GM18868 (cell line): ENCODE data around the gene PDPK1.
"Not testable (repeated sequence)": the region's sequence is repeated elsewhere in the genome, so short reads cannot be mapped to it uniquely, and the experiment has no call there.

ENCODE experiments used
- ATAC-seq: cut with Tn5 transposase; IDR thresholded peaks from one replicate; pipeline ENCODE4 v1.9.1; 2021; ENCODE audit warnings: mild to moderate bottlenecking, moderate library complexity; ENCODE audit not compliant: unreplicated experiment

The PDPK1 gene

DNA sequence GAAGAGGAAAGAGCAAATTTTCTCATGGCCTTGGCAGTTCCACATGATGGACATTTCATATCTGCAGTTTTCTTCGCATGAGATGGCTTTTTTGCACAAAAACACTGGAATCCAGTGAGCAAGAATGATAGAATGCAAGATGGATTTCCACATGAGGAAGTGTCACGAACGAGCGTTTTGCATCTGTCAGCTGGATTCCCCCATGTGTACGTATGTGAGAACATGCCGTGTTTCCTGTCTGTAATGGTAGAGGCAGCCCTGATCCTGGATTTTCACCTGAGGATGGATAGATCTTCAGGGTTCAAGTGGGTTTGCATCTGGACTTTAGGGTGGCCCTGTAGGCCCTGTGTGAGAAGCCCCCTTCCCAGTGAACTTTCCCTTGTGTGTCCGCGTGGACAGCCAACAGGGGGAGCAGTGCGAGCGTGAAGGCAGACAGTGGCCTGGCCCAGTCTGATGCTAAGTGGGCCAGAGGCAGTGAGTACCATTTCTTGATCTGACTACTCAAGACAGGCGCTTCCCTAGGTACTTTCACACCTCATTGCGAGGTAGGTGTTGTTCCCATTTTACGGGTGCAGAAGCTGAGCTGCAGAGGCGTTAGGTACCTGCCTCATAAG, 2.1 kb downstream of the PDPK1 start:
- not testable (repeated sequence) for ATAC-seq

DNA sequence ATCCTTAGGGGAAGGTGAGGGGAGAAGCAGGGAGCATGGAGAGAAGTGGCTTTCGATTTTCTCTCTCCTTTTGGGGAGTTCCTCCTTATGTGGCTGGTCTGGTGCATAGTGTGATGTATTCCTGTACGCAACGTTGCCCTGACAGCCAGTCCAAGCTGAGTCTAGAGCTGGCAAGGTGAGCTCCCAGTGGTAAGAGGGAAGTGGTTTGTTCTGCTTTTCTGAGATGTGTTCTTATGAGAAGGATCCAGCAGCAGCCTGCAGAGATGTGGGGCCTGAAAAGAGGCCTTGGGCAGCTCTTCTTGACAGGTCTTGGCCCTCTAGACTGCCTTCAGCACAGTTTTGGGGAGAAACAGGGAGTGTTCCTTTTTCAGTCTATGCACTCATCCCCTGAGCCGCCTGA, 3.1 kb downstream of the PDPK1 start:
- ATAC-seq: not testable (repeated sequence)

- not testable (repeated sequence) for ATAC-seq
Observed at GRCh38 chr16:2541409-2541808, 3.6 kb downstream of the PDPK1 start.

- ATAC-seq: not testable (repeated sequence)
Observed at GRCh38 chr16:2543771-2544170, 6.0 kb downstream of the PDPK1 start.

DNA sequence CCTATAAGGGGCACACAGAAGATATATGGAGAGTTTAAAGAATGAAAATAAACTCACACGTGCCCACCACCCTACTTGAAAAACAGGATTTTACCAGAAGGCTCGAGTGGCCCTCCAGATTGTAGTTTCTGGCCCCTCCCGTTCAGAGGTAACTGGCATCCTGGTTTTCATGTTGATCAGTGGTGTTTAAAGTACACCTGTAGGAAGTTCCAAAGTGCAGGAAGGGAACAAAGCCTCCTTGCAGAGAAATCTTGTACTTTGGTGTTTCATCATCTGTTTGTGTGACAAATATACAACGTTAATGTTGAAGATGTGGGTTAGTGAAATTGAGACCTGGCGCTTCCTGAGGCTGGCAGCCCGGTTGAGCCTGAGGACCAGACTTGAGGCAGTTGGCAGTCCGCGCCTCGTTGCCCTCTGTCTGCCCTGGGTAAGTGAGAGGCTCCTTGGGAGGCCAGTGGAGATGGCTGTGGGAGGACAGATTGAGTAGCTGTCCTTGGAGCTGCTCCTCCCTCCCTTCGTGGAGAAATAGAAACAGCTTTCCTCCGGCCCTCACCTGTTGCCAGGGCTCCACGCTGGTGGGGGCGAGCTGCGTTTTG, 12.6 kb downstream of the PDPK1 start:
- ATAC-seq: not testable (repeated sequence)

DNA sequence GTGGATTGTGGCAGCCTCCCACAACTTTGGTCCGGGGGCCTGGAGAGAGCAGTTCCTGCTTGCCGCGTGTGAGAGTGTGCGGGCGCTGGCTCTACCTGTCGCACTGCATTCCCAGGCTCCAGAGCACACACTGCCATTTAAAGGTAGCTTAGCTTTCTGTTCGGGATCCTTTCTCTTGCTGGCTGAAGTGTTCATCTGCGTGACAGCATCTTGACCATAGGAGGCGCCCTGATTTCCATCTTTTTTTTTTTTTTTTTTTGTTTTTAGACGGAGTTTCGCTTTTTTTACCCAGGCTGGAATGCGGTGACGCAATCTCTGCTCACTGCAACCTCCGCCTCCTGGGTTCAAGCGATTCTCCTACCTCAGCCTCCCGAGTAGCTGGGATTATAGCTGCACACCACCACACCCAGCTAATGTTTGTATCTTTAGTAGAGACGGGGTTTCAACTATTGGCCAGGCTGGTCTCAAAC, 13.6 kb downstream of the PDPK1 start:
- not testable (repeated sequence) for ATAC-seq

GRCh38 chr16:2554709-2555425, 17.0 kb downstream of the PDPK1 start:
- ATAC-seq: not testable (repeated sequence)

- ATAC-seq: not testable (repeated sequence)
Observed at GRCh38 chr16:2557150-2557549, 19.3 kb downstream of the PDPK1 start.

- peak; percentile 61 for ATAC-seq
Observed at GRCh38 chr16:2560131-2560797, 22.4 kb downstream of the PDPK1 start.

GRCh38 chr16:2560798-2561133, 22.9 kb downstream of the PDPK1 start:
- ATAC-seq: peak; percentile 66

GRCh38 chr16:2567506-2567905, 29.7 kb downstream of the PDPK1 start:
- ATAC-seq: not testable (repeated sequence)

DNA sequence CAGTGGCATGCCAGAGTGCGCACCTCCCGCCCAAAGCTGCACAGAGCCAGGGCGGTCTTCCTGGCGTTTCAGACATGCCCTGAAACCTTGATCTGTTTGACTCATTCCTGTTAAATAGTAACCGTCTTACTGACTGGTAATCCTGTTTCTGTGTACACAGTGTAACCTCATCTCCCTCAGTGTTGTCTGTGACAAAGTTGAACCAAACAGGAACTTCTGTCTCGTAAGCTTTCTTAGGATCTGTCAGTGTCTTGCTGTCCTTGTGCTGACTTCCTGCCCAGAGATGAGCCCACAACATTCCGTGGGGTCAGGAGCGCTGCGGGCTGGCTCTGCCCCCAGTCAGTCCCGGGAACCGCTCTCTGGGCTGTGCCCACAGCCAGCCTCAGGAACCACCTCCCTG, 30.8 kb downstream of the PDPK1 start:
- ATAC-seq: not testable (repeated sequence)

- ATAC-seq: not testable (repeated sequence)
Observed at GRCh38 chr16:2572704-2573103, 34.9 kb downstream of the PDPK1 start.

- ATAC-seq: not testable (repeated sequence)
Observed at GRCh38 chr16:2575839-2576238, 38.0 kb downstream of the PDPK1 start.

- not testable (repeated sequence) for ATAC-seq
Observed at GRCh38 chr16:2577044-2577443, 39.2 kb downstream of the PDPK1 start.

- not testable (repeated sequence) for ATAC-seq
Observed at GRCh38 chr16:2578905-2579304, 41.1 kb downstream of the PDPK1 start.

DNA sequence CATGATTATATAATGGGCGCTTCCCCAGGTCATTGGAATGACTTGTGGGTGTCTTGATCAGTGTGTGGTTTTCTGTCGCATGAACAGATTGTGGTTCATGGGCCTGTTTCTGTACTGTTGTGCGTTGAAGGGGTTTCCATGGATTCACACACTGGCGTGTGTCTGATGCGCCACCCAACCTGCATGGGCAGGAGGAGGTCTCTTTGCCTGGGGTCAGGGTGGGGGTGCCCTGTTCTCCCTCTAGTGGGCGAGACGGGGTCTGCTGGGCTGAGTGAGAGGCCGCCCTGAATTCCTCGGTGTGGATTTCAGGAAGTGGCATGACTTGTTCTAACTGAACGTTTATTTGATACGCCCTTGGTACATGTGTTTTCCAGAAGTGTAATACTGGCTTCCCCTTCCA, 42.3 kb downstream of the PDPK1 start:
- not testable (repeated sequence) for ATAC-seq

DNA sequence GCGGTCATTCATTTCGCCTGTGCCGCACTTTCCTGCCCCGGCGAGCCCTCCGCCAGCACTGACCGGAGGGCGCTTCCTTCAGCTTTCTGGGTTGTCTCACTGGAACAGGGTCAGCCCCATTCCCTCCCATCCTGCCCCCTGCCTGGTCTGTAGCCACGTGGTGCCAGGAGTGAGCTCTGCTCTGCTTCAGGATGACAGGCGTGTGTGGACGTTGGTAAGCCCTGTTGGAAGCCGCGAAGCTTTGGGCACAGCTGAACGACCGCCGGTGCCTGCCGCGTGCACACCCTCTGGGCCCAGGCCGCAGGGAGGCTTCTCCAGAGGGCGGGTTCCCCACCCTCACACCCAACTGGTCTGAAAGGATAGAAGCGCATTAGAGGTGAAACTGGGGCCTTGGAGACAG, 43.0 kb downstream of the PDPK1 start:
- ATAC-seq: not testable (repeated sequence)

- no peak for ATAC-seq
Observed at GRCh38 chr16:2584729-2585650, 47.2 kb downstream of the PDPK1 start.

DNA sequence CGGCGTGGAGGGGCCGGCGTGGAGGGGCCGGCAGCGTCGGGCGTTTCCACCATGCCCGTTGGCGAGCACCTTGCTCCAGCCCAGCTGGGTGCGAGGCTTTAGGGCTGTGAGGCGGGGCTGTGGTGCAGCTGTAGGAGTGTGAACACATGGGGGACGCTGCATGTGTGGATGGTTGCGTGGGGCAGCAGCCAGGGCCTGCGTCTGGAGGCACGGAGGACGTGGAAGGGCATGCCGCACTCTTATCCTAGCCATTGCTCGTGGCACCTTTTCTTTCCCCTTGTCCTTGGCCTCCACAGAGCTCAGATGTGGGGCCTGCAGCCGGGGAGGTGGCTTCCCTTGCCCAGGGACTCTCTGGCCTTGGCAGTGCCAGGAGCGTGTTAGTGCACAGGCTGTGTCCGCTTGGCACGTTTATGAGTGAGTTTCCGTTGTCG, 47.8 kb downstream of the PDPK1 start:
- no peak for ATAC-seq
